Activated CD4-positive, alpha-beta memory T cell treated with anti-CD3 and anti-CD28 coated beads for 36 hours (primary cell): ENCODE results near the gene NOC4L. TPM values are rescaled to one million over a fixed set of nuclear protein-coding genes. Genes with fewer than 3 reads are reported as not detected.
"Not testable (repeated sequence)": the region's sequence is repeated elsewhere in the genome, so short reads cannot be mapped to it uniquely, and the experiment has no call there.

Experiments used
- CTCF ChIA-PET: fragments of 350-600 bp; sonication (Branson Sonifier 250); formaldehyde crosslinking; loops from one replicate; lab custom pipeline; 2021; ENCODE audit warnings: antibody characterized with exemption, inconsistent platforms; lab: Charles Lee
- POLR2A ChIA-PET: fragments of 350-600 bp; sonication (Branson Sonifier 250); formaldehyde crosslinking; loops from one replicate; lab custom pipeline; 2021; ENCODE audit warnings: antibody characterized with exemption; lab: Charles Lee
- DNase-seq: peaks from one replicate; pipeline ENCODE4 v3.0.0-alpha.2; 2020
- H3K27ac Mint-ChIP-seq: one replicate; pipeline ENCODE4 v1.8.0; 2021; ENCODE audit warnings: mixed read lengths
- H3K27me3 Mint-ChIP-seq: one replicate; pipeline ENCODE4 v1.8.0; 2021; ENCODE audit warnings: mixed read lengths
- H3K36me3 Mint-ChIP-seq: one replicate; pipeline ENCODE4 v1.8.0; 2021; ENCODE audit warnings: mixed read lengths
- H3K4me1 Mint-ChIP-seq: one replicate; pipeline ENCODE4 v1.8.0; 2021; ENCODE audit warnings: low read depth, mixed read lengths
- H3K4me3 Mint-ChIP-seq: one replicate; pipeline ENCODE4 v1.8.0; 2021; ENCODE audit warnings: mild to moderate bottlenecking, mixed read lengths
- H3K9me3 Mint-ChIP-seq: one replicate; pipeline ENCODE4 v1.8.0; 2021; ENCODE audit warnings: mixed read lengths
- intact Hi-C: fragments of 100-400 bp; cut with micrococcal nuclease; formaldehyde crosslinking; loops from one replicate; pipeline ENCODE4 v1.15.1; 2023
- total RNA-seq, 2 experiments: library from RNA; stranded (reverse); gene quantifications; one replicate each; pipeline ENCODE4 v1.2.3, GENCODE V29; 2021

NOC4L gene
- total RNA-seq, 2 experiments from 2014 or later, result 29.8 to 30.5 TPM

GRCh38 chr12:132194556-132194955, 50.3 kb downstream of the NOC4L start:
- ChIA-PET CTCF (interaction anchor here (1.1 to 2.0 kb wide), 2 partner anchors 32 to 34 kb away, joined by 3 to 5 read pairs; no protein-coding TSS in a partner anchor), POLR2A (no interaction called here)
- Mint-ChIP-seq H3K27ac (no peak overlapping the region), H3K4me1 (peaks cover 9% of the 10 kb centered on the region), H3K9me3 (peaks cover 11% of the 10 kb centered on the region), H3K4me3 (no peak overlapping the region), H3K27me3 (no peaks in the 10 kb centered on the region), H3K36me3 (peaks cover 4% of the 10 kb centered on the region)
- no peak for DNase-seq
- intact Hi-C loops, result no loop called here

DNA sequence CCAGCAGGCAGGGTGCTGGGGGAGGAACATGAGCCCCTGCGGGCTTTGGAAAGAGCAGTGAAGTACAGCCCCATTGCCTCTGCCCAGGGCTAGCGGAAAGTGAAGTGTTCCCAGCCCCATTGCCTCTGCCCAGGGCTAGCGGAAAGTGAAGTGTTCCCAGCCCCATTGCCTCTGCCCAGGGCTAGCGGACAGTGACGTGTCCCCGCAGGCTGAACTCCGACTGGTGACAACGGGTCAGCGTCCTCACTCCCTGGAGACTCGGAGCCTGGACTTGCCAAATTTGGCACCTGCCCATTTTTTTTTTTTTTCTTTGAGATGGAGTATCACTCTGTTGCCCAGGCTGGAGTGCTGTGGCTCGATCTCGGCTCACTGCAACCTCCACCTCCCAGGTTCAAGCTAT, 51.0 kb downstream of the NOC4L start:
- H3K27me3 Mint-ChIP-seq, DNase-seq, POLR2A ChIA-PET, H3K4me3 Mint-ChIP-seq, intact Hi-C loops, H3K27ac Mint-ChIP-seq, H3K36me3 Mint-ChIP-seq, H3K4me1 Mint-ChIP-seq: not testable (repeated sequence)
- CTCF ChIA-PET, result interaction anchor here (0.7 to 2.0 kb wide), 3 partner anchors 16 to 42 kb away, joined by 4 to 5 read pairs (median 4); no protein-coding TSS in a partner anchor
- peaks cover 11% of the 10 kb centered on the region for H3K9me3 Mint-ChIP-seq

- Mint-ChIP-seq H3K4me1 (peaks cover 1% of the 10 kb centered on the region), H3K36me3 (peaks cover 4% of the 10 kb centered on the region), H3K4me3 (no peak overlapping the region), H3K9me3 (peaks cover 11% of the 10 kb centered on the region), H3K27ac (no peak overlapping the region), H3K27me3 (no peaks in the 10 kb centered on the region)
- ChIA-PET POLR2A (no interaction called here), CTCF (interaction anchor here (0.7 to 0.9 kb wide), 3 partner anchors 17 to 43 kb away, joined by 4 read pairs; no protein-coding TSS in a partner anchor)
- intact Hi-C loops, result no loop called here
- no peak for DNase-seq
These were observed 52.0 kb downstream of the NOC4L start for GRCh38 chr12:132196038-132196872.

DNA sequence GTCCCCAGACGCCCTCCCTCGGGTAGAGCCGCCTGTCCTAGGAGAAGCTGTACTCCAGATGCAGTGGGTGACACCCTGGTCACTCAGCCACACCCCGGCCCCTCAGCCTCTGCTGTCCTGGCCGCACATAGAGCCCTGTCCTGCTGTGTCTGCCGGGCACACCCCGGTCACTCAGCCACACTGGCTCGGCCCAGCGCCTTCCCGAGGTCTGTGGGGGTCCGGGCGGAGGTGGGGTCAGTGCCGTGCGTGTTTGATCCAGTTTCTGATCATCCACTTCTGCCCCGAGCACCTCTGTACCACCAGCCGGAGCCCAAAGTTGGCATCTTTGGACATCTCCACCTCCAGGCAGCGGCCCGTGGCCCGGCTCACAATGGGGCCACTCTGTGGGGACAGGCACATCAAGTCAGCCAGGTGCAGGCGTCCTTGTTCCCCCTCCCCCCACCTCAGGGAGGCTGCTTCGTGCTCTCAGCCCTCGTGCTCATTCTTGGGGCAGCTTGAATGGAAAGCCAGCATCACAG, 52.7 kb downstream of the NOC4L start:
- H3K27ac Mint-ChIP-seq, result no peak overlapping the region

GRCh38 chr12:132197581-132198354, 53.5 kb downstream of the NOC4L start:
- intact Hi-C loops, result no loop called here
- Mint-ChIP-seq H3K4me1 (no peaks in the 10 kb centered on the region), H3K36me3 (peaks cover 4% of the 10 kb centered on the region), H3K4me3 (no peak overlapping the region), H3K27me3 (no peaks in the 10 kb centered on the region), H3K9me3 (peaks cover 11% of the 10 kb centered on the region), H3K27ac (no peak overlapping the region)
- no peak for DNase-seq
- CTCF ChIA-PET, result no interaction called here
- POLR2A ChIA-PET, result no interaction called here

More for the DNA sequence above, 52.7 kb downstream of the NOC4L start:
- Mint-ChIP-seq H3K4me3 (no peak overlapping the region), H3K36me3 (peaks cover 4% of the 10 kb centered on the region), H3K9me3 (peaks cover 11% of the 10 kb centered on the region), H3K4me1 (no peaks in the 10 kb centered on the region), H3K27me3 (no peaks in the 10 kb centered on the region)
- intact Hi-C loops, result no loop called here
- no peak for DNase-seq
- ChIA-PET CTCF (interaction anchor here (0.8 kb wide), 1 partner anchor 43 kb away, joined by 4 read pairs; no protein-coding TSS in a partner anchor), POLR2A (no interaction called here)

GRCh38 chr12:132199101-132199500, 54.8 kb downstream of the NOC4L start:
- H3K36me3 Mint-ChIP-seq, result no peaks in the 10 kb centered on the region
- CTCF ChIA-PET, result no interaction called here

GRCh38 chr12:132199526-132200319, 55.5 kb downstream of the NOC4L start:
- CTCF ChIA-PET, result no interaction called here
- Mint-ChIP-seq H3K36me3 (no peaks in the 10 kb centered on the region), H3K9me3 (no peaks in the 10 kb centered on the region), H3K27me3 (peaks cover 10% of the 10 kb centered on the region), H3K4me1 (no peaks in the 10 kb centered on the region), H3K27ac (no peak overlapping the region), H3K4me3 (no peak overlapping the region)
- POLR2A ChIA-PET, result no interaction called here
- intact Hi-C loops, result no loop called here
- no peak for DNase-seq

More at GRCh38 chr12:132199101-132199500, 54.8 kb downstream of the NOC4L start:
- H3K4me1 Mint-ChIP-seq, result no peaks in the 10 kb centered on the region
- no peak overlapping the region for H3K4me3 Mint-ChIP-seq
- no peak overlapping the region for H3K27ac Mint-ChIP-seq
- intact Hi-C loops, result no loop called here
- POLR2A ChIA-PET, result no interaction called here
- DNase-seq, result no peak
- H3K9me3 Mint-ChIP-seq, result peaks cover 2% of the 10 kb centered on the region
- peaks cover 3% of the 10 kb centered on the region for H3K27me3 Mint-ChIP-seq

GRCh38 chr12:132200800-132201199, 56.5 kb downstream of the NOC4L start:
- H3K4me3 Mint-ChIP-seq, result no peak overlapping the region
- intact Hi-C loops, result no loop called here
- peaks cover 5% of the 10 kb centered on the region for H3K4me1 Mint-ChIP-seq
- ChIA-PET POLR2A (no interaction called here), CTCF (no interaction called here)
- H3K27ac Mint-ChIP-seq, result no peak overlapping the region
- H3K9me3 Mint-ChIP-seq, result no peaks in the 10 kb centered on the region
- H3K36me3 Mint-ChIP-seq, result no peaks in the 10 kb centered on the region
- peaks cover 15% of the 10 kb centered on the region for H3K27me3 Mint-ChIP-seq
- no peak for DNase-seq

DNA sequence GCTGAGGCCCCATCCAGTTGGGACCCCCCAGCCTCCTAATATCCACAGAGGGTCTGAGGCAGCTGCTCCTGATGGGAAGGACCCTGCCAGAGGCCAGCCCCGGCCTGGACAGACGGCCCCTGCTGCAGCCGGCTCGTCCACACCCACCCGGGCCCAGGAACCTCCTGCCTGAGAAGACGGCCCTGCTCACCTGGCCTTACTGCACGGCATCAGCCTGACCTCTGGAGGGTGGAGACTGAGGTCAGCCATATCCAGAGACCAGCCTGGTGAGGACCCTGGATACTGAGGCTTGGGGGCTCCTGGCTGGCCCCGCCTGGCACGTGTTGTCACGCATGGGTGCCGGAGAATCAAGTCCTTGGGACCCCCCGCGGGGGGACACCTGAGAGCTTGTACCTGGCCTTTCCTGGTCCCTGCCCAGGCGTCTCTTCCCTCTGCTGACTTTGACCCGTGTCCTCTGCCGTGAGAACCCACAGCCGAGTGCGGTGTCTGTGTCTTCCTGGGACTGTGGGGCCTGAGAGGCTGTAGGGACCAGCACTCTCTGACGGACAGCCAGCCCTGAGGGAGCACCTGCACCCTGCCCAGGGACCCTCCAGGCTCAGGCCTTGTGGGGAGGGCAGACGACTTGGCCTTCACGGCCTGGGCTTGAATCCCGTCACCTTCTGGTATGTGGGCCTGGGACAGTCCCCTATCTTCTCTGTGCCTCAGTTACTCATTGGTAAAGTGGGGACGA, 57.3 kb downstream of the NOC4L start:
- Mint-ChIP-seq H3K27me3 (peaks cover 18% of the 10 kb centered on the region), H3K9me3 (no peaks in the 10 kb centered on the region), H3K4me3 (no peak overlapping the region), H3K27ac (no peak overlapping the region), H3K4me1 (peaks cover 5% of the 10 kb centered on the region), H3K36me3 (no peaks in the 10 kb centered on the region)
- intact Hi-C loops, result no loop called here
- POLR2A ChIA-PET, result no interaction called here
- CTCF ChIA-PET, result no interaction called here
- no peak for DNase-seq
